Activated CD4-positive, alpha-beta T cell treated with anti-CD3 and anti-CD28 coated beads, Interleukin-2, amount 10 ng/mL, durations not matched to agents 7 days and 5 days (primary cell): ENCODE results near the gene MTHFD1L. TPM values are rescaled to one million over a fixed set of nuclear protein-coding genes. Genes with fewer than 3 reads are reported as not detected.
A peak's percentile ranks its signal among the peaks of the same experiment; 100 is the strongest.

Experiments used
- CTCF ChIA-PET: fragments of 350-600 bp; sonication (Branson Sonifier 250); formaldehyde crosslinking; loops from one replicate; lab custom pipeline; 2021; ENCODE audit warnings: antibody characterized with exemption; lab: Charles Lee
- POLR2A ChIA-PET: fragments of 350-600 bp; sonication (Branson Sonifier 250); formaldehyde crosslinking; loops from one replicate; lab custom pipeline; 2021; ENCODE audit warnings: antibody characterized with exemption; lab: Charles Lee
- DNase-seq: peaks from one replicate; pipeline ENCODE4 v3.0.0-alpha.2; 2020
- H3K27ac Mint-ChIP-seq: one replicate; pipeline ENCODE4 v1.8.0; 2021; ENCODE audit warnings: mild to moderate bottlenecking, moderate library complexity, mixed read lengths
- H3K27me3 Mint-ChIP-seq: one replicate; pipeline ENCODE4 v1.8.0; 2021; ENCODE audit warnings: mixed read lengths
- H3K36me3 Mint-ChIP-seq: one replicate; pipeline ENCODE4 v1.8.0; 2021; ENCODE audit warnings: low read depth, mixed read lengths
- H3K4me1 Mint-ChIP-seq: one replicate; pipeline ENCODE4 v1.8.0; 2021; ENCODE audit warnings: mixed read lengths
- H3K4me3 Mint-ChIP-seq: one replicate; pipeline ENCODE4 v1.8.0; 2021; ENCODE audit warnings: mild to moderate bottlenecking, moderate library complexity, mixed read lengths
- H3K9me3 Mint-ChIP-seq: one replicate; pipeline ENCODE4 v1.8.0; 2021; ENCODE audit warnings: mixed read lengths
- total RNA-seq, 2 experiments: library from RNA; stranded (reverse); gene quantifications; one replicate each; pipeline ENCODE4 v1.2.3, GENCODE V29; 2021

MTHFD1L gene
- total RNA-seq, 2 experiments from 2014 or later = 34.9 to 40.6 TPM

GRCh38 chr6:150991487-150991886 lies 126.0 kb downstream of the MTHFD1L start:
- ChIA-PET POLR2A (no interaction called here), CTCF (no interaction called here)
- H3K9me3 Mint-ChIP-seq = no peaks in the 10 kb centered on the region
- peaks cover 28% of the 10 kb centered on the region for H3K36me3 Mint-ChIP-seq
- no peak overlapping the region for H3K27ac Mint-ChIP-seq
- no peaks in the 10 kb centered on the region for H3K27me3 Mint-ChIP-seq
- no peak for DNase-seq
- H3K4me1 Mint-ChIP-seq = peaks cover 15% of the 10 kb centered on the region
- no peak overlapping the region for H3K4me3 Mint-ChIP-seq

GRCh38 chr6:150992262-150992661 lies 126.8 kb downstream of the MTHFD1L start:
- no peak for DNase-seq
- ChIA-PET POLR2A (no interaction called here), CTCF (no interaction called here)
- H3K36me3 Mint-ChIP-seq = peaks cover 29% of the 10 kb centered on the region
- H3K27ac Mint-ChIP-seq = no peak overlapping the region
- no peaks in the 10 kb centered on the region for H3K9me3 Mint-ChIP-seq
- no peak overlapping the region for H3K4me3 Mint-ChIP-seq
- no peaks in the 10 kb centered on the region for H3K27me3 Mint-ChIP-seq
- peaks cover 10% of the 10 kb centered on the region for H3K4me1 Mint-ChIP-seq

- H3K27me3 Mint-ChIP-seq = no peaks in the 10 kb centered on the region
- H3K9me3 Mint-ChIP-seq = no peaks in the 10 kb centered on the region
- ChIA-PET CTCF (no interaction called here), POLR2A (no interaction called here)
- no peak overlapping the region for H3K4me3 Mint-ChIP-seq
- H3K36me3 Mint-ChIP-seq = peaks cover 29% of the 10 kb centered on the region
- no peak overlapping the region for H3K27ac Mint-ChIP-seq
- peaks cover 6% of the 10 kb centered on the region for H3K4me1 Mint-ChIP-seq
- no peak for DNase-seq
These were observed 127.2 kb downstream of the MTHFD1L start for GRCh38 chr6:150992703-150993102.

- POLR2A ChIA-PET = no interaction called here
These were observed 127.8 kb downstream of the MTHFD1L start for GRCh38 chr6:150993253-150993652.

GRCh38 chr6:150994026-150994425 lies 128.5 kb downstream of the MTHFD1L start:
- Mint-ChIP-seq H3K4me1 (no peaks in the 10 kb centered on the region), H3K4me3 (no peak overlapping the region), H3K36me3 (peaks cover 29% of the 10 kb centered on the region), H3K27me3 (no peaks in the 10 kb centered on the region), H3K9me3 (no peaks in the 10 kb centered on the region), H3K27ac (no peak overlapping the region)
- CTCF ChIA-PET = interaction anchor here (0.6 kb wide), 1 partner anchor 286 kb away, joined by 3 read pairs; no protein-coding TSS in a partner anchor
- POLR2A ChIA-PET = no interaction called here
- no peak for DNase-seq

More at GRCh38 chr6:150993253-150993652, 127.8 kb downstream of the MTHFD1L start:
- Mint-ChIP-seq H3K27me3 (no peaks in the 10 kb centered on the region), H3K9me3 (no peaks in the 10 kb centered on the region), H3K36me3 (peaks cover 29% of the 10 kb centered on the region), H3K4me1 (peaks cover 1% of the 10 kb centered on the region), H3K4me3 (no peak overlapping the region), H3K27ac (no peak overlapping the region)
- DNase-seq = no peak
- CTCF ChIA-PET = no interaction called here

- no peaks in the 10 kb centered on the region for H3K27me3 Mint-ChIP-seq
- no peak overlapping the region for H3K27ac Mint-ChIP-seq
- no peak overlapping the region for H3K4me3 Mint-ChIP-seq
- no peak for DNase-seq
- H3K4me1 Mint-ChIP-seq = peaks cover 2% of the 10 kb centered on the region
- H3K36me3 Mint-ChIP-seq = peaks cover 22% of the 10 kb centered on the region
- CTCF ChIA-PET = interaction anchor here (1.6 kb wide), 1 partner anchor 27 kb away, joined by 3 read pairs; no protein-coding TSS in a partner anchor
- no peaks in the 10 kb centered on the region for H3K9me3 Mint-ChIP-seq
- POLR2A ChIA-PET = no interaction called here
These were observed 131.5 kb downstream of the MTHFD1L start for GRCh38 chr6:150996968-150997367.

- DNase-seq = no peak
- CTCF ChIA-PET = interaction anchor here (0.6 to 0.9 kb wide), 2 partner anchors 11 to 333 kb away, joined by 3 read pairs; no protein-coding TSS in a partner anchor
- Mint-ChIP-seq H3K4me3 (no peak overlapping the region), H3K4me1 (peaks cover 12% of the 10 kb centered on the region), H3K27ac (no peak overlapping the region), H3K9me3 (no peaks in the 10 kb centered on the region), H3K36me3 (peaks cover 8% of the 10 kb centered on the region), H3K27me3 (no peaks in the 10 kb centered on the region)
- POLR2A ChIA-PET = no interaction called here
These were observed 133.6 kb downstream of the MTHFD1L start for GRCh38 chr6:150999107-150999506.

- Mint-ChIP-seq H3K9me3 (no peaks in the 10 kb centered on the region), H3K27me3 (no peaks in the 10 kb centered on the region), H3K36me3 (peaks cover 5% of the 10 kb centered on the region), H3K4me1 (peaks cover 17% of the 10 kb centered on the region), H3K4me3 (no peak overlapping the region), H3K27ac (no peak overlapping the region)
- DNase-seq = no peak
- ChIA-PET CTCF (interaction anchor here (0.6 to 1.4 kb wide), 3 partner anchors 12 to 332 kb away, joined by 3 to 5 read pairs (median 3); no protein-coding TSS in a partner anchor), POLR2A (no interaction called here)
These were observed 134.1 kb downstream of the MTHFD1L start for GRCh38 chr6:150999576-150999975.

- no peak for DNase-seq
- Mint-ChIP-seq H3K4me1 (peaks cover 34% of the 10 kb centered on the region), H3K4me3 (no peak overlapping the region), H3K36me3 (peaks cover 3% of the 10 kb centered on the region), H3K9me3 (no peaks in the 10 kb centered on the region), H3K27ac (no peak overlapping the region), H3K27me3 (no peaks in the 10 kb centered on the region)
- ChIA-PET POLR2A (no interaction called here), CTCF (interaction anchor here (1.0 kb wide), 3 partner anchors 12 to 323 kb away, joined by 3 read pairs; no protein-coding TSS in a partner anchor)
These were observed 136.0 kb downstream of the MTHFD1L start for GRCh38 chr6:151001387-151002056.

GRCh38 chr6:151002057-151002450 lies 136.6 kb downstream of the MTHFD1L start:
- ChIA-PET POLR2A (no interaction called here), CTCF (interaction anchor here (1.0 kb wide), 1 partner anchor 12 kb away, joined by 3 read pairs; no protein-coding TSS in a partner anchor)
- H3K27me3 Mint-ChIP-seq = no peaks in the 10 kb centered on the region
- H3K9me3 Mint-ChIP-seq = no peaks in the 10 kb centered on the region
- H3K4me1 Mint-ChIP-seq = peaks cover 39% of the 10 kb centered on the region
- peaks cover 6% of the 10 kb centered on the region for H3K36me3 Mint-ChIP-seq
- no peak for DNase-seq
- no peak overlapping the region for H3K4me3 Mint-ChIP-seq
- no peak overlapping the region for H3K27ac Mint-ChIP-seq

- no peak for DNase-seq
- Mint-ChIP-seq H3K36me3 (peaks cover 7% of the 10 kb centered on the region), H3K4me3 (no peak overlapping the region), H3K4me1 (peaks cover 42% of the 10 kb centered on the region), H3K9me3 (no peaks in the 10 kb centered on the region), H3K27ac (no peak overlapping the region), H3K27me3 (no peaks in the 10 kb centered on the region)
- ChIA-PET CTCF (interaction anchor here (1.0 kb wide), 1 partner anchor 11 kb away, joined by 3 read pairs; no protein-coding TSS in a partner anchor), POLR2A (no interaction called here)
These were observed 137.0 kb downstream of the MTHFD1L start for GRCh38 chr6:151002491-151002935.

GRCh38 chr6:151004383-151005024 lies 139.0 kb downstream of the MTHFD1L start:
- Mint-ChIP-seq H3K36me3 (peaks cover 7% of the 10 kb centered on the region), H3K4me1 (peaks cover 42% of the 10 kb centered on the region), H3K4me3 (no peak overlapping the region), H3K9me3 (no peaks in the 10 kb centered on the region), H3K27me3 (no peaks in the 10 kb centered on the region), H3K27ac (peak overlapping the region; percentile 25)
- ChIA-PET POLR2A (no interaction called here), CTCF (interaction anchor here (1.0 to 2.4 kb wide), 3 partner anchors 10 to 320 kb away, joined by 3 to 13 read pairs (median 6); no protein-coding TSS in a partner anchor)
- no peak for DNase-seq

- CTCF ChIA-PET = interaction anchor here (1.0 to 2.4 kb wide), 3 partner anchors 9 to 319 kb away, joined by 3 to 13 read pairs (median 6); no protein-coding TSS in a partner anchor
- H3K4me1 Mint-ChIP-seq = peaks cover 42% of the 10 kb centered on the region
- H3K4me3 Mint-ChIP-seq = no peak overlapping the region
- peaks cover 7% of the 10 kb centered on the region for H3K36me3 Mint-ChIP-seq
- DNase-seq = no peak
- POLR2A ChIA-PET = no interaction called here
- H3K9me3 Mint-ChIP-seq = no peaks in the 10 kb centered on the region
- H3K27me3 Mint-ChIP-seq = no peaks in the 10 kb centered on the region
- H3K27ac Mint-ChIP-seq = no peak overlapping the region
These were observed 139.7 kb downstream of the MTHFD1L start for GRCh38 chr6:151005164-151005563.
